ENCODE data around the gene SNAPIN.
"Not testable (repeated sequence)": the region's sequence is repeated elsewhere in the genome, so short reads cannot be mapped to it uniquely, and the experiment has no call there.

The SNAPIN gene

DNA sequence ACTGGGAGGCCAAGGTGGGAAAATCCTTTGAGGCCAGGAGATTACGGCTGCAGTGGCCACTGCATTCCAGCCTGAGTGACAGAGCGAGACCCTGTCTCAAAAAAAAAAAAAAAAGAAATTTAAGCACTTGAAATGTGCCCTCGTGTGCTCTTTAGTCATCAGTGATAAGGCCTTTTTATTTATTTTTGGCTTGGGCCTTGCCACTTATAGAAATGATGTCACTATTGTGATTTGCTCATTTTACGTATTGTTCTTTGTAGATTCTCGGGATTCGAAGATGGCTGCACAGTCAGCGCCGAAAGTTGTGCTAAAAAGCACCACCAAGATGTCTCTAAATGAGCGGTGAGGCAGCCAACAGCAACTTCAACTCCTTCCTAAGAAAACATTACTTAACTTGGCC is 22.2 kb upstream of the SNAPIN start:
- peaks cover 7% of the 10 kb centered on the region for H3K79me2 ChIP-seq
- H3K36me3 ChIP-seq (ENCODE audit: control insufficient read depth, insufficient read depth, low read length), result no peaks in the 10 kb centered on the region
- H3K4me1 ChIP-seq, result no peaks in the 10 kb centered on the region
- no peaks in the 10 kb centered on the region for H3K9me3 ChIP-seq (ENCODE audit: control insufficient read depth, low read length)
- no peak overlapping the region for H3K4me2 ChIP-seq (ENCODE audit: low read length)
- H3K27ac ChIP-seq, result no peak overlapping the region
- no peaks in the 10 kb centered on the region for H3K27me3 ChIP-seq (ENCODE audit: control insufficient read depth, insufficient read depth, low read length)
- no peak overlapping the region for H3K9ac ChIP-seq
- no peak overlapping the region for H3K4me3 ChIP-seq (ENCODE audit: low read depth, low read length)
- no peak overlapping the region for H2AFZ ChIP-seq
- no peak for TF ChIP-seq CTCF (IDR thresholded peaks at IDR 0.05)

GRCh38 chr1:153638261-153638660 is 20.2 kb upstream of the SNAPIN start:
- Histone ChIP-seq H3K4me2 (ENCODE audit: low read length) (no peak overlapping the region), H3K4me1 (no peaks in the 10 kb centered on the region), H3K27me3 (ENCODE audit: control insufficient read depth, insufficient read depth, low read length) (no peaks in the 10 kb centered on the region), H3K79me2 (peaks cover 7% of the 10 kb centered on the region), H3K36me3 (ENCODE audit: control insufficient read depth, insufficient read depth, low read length) (no peaks in the 10 kb centered on the region), H3K9me3 (ENCODE audit: control insufficient read depth, low read length) (no peaks in the 10 kb centered on the region), H3K4me3 (ENCODE audit: low read depth, low read length) (no peak overlapping the region), H2AFZ (no peak overlapping the region), H3K9ac (no peak overlapping the region), H3K27ac (no peak overlapping the region)
- TF ChIP-seq CTCF (IDR thresholded peaks at IDR 0.05), result no peak

- Histone ChIP-seq H3K27me3 (ENCODE audit: control insufficient read depth, insufficient read depth, low read length) (no peaks in the 10 kb centered on the region), H3K36me3 (ENCODE audit: control insufficient read depth, insufficient read depth, low read length) (no peaks in the 10 kb centered on the region), H3K4me3 (ENCODE audit: low read depth, low read length) (no peak overlapping the region), H3K9ac (no peak overlapping the region), H3K4me2 (ENCODE audit: low read length) (no peak overlapping the region), H3K4me1 (no peaks in the 10 kb centered on the region), H3K79me2 (peaks cover 7% of the 10 kb centered on the region), H2AFZ (no peak overlapping the region), H3K27ac (no peak overlapping the region), H3K9me3 (ENCODE audit: control insufficient read depth, low read length) (no peaks in the 10 kb centered on the region)
- no peak for TF ChIP-seq CTCF (IDR thresholded peaks at IDR 0.05)
These were observed 19.2 kb upstream of the SNAPIN start for GRCh38 chr1:153639280-153639679.

- not testable (repeated sequence) for H3K4me1 ChIP-seq; H3K79me2 ChIP-seq; H2AFZ ChIP-seq; H3K9me3 ChIP-seq (ENCODE audit: control insufficient read depth, low read length); H3K4me3 ChIP-seq (ENCODE audit: low read depth, low read length); H3K36me3 ChIP-seq (ENCODE audit: control insufficient read depth, insufficient read depth, low read length); H3K4me2 ChIP-seq (ENCODE audit: low read length); H3K27ac ChIP-seq; H3K9ac ChIP-seq; H3K27me3 ChIP-seq (ENCODE audit: control insufficient read depth, insufficient read depth, low read length)
These were observed 18.3 kb upstream of the SNAPIN start for GRCh38 chr1:153640213-153640612.

- Histone ChIP-seq H3K36me3 (ENCODE audit: control insufficient read depth, insufficient read depth, low read length) (no peaks in the 10 kb centered on the region), H3K27me3 (ENCODE audit: control insufficient read depth, insufficient read depth, low read length) (no peaks in the 10 kb centered on the region), H3K4me1 (no peaks in the 10 kb centered on the region), H3K27ac (no peak overlapping the region), H3K4me3 (ENCODE audit: low read depth, low read length) (no peak overlapping the region), H3K79me2 (peaks cover 3% of the 10 kb centered on the region), H2AFZ (no peak overlapping the region), H3K9me3 (ENCODE audit: control insufficient read depth, low read length) (no peaks in the 10 kb centered on the region), H3K9ac (no peak overlapping the region), H3K4me2 (ENCODE audit: low read length) (no peak overlapping the region)
- no peak for TF ChIP-seq CTCF (IDR thresholded peaks at IDR 0.05)
These were observed 17.6 kb upstream of the SNAPIN start for GRCh38 chr1:153640861-153641260.
